Measurements from ENCODE around the gene MORN3.
A peak's percentile ranks its signal among the peaks of the same experiment; 100 is the strongest.
"Not testable (repeated sequence)": the region's sequence is repeated elsewhere in the genome, so short reads cannot be mapped to it uniquely, and the experiment has no call there.

MORN3 gene

DNA sequence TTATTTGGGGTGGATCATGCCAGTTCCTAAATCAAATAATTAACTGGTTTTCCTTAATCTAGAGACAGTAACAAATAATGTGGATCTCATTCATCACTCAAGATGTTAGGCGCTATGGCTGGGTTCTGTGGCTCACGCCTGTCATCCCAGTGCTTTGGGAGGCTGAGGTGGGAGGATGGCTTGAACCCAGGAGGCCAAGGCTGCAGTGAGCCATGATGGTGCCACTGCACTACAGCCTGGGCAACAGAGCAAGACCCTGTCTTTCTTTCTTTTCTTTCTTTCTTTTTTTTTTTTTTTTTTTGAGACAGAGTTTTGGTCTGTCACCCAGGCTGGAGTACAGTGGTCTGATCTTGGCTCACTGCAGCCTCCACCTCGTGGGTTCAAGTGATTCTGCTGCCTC is 23.3 kb upstream of the MORN3 start:
- not testable (repeated sequence) for DNase-seq (ENCODE audit: low read depth)

DNA sequence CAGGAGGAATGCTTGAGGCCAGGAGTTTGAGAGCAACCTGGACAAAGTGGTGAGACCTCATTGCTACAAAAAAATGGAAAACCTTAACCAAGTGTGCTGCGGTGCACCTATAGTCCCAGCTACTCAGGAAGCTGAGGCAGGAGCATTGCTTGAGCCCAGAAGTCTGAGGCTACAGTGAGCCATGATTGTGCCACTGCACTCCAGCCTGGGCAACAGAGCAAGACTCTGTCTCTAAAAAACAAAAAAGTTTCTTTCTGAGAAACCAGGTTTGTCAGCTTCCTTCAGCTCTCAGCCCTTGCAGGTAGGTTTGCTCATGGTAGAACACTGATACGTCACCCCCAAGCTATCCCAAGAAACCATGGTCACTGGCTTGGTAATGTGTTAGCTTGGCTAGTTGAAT is 20.0 kb upstream of the MORN3 start:
- no peak for DNase-seq (ENCODE audit: low read depth)

DNA sequence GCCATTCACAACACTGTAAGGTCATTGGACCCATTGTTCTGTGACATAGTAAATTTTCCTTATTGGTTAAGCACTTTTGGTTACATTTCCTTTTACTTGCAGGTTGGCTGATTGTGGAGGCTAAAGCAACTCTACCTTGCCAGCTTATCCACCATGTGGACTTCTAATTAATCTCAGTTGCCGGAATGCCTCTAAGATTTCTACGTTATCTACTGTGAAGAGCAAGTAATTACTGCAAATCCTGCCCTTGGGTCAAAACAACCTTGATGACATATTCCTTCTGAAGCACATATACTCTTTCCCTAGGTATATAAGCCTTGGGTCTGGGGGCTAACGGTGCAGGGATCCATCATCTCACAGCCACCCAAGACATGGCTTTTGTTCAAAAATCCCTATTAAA is 19.5 kb upstream of the MORN3 start:
- DNase-seq (ENCODE audit: low read depth) = no peak

DNA sequence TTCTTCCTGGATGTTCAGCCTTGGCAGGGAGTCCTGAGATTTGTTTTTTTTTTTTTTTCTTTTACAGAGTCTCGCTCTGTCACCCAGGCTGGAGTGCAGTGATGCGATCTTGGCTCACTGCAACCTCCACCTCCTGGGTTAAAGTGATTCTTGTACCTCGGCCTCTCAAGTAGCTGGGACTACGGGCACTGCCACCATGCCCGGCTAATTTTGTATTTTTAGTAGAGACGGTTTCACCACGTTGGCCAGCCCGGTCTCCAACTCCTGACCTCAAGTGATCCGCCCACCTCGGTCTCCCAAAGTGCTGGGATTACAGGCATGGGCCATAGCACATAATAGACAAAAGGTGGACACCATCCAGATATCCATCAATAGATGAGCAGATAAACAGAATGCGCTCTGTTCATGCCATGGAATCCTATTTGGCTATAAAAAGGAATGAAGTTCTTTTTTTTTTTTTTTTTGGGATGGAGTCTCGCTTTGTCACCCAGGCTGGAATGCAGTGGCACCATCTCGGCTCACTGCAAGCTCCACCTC is 10.3 kb upstream of the MORN3 start:
- DNase-seq (ENCODE audit: low read depth) = not testable (repeated sequence)

DNA sequence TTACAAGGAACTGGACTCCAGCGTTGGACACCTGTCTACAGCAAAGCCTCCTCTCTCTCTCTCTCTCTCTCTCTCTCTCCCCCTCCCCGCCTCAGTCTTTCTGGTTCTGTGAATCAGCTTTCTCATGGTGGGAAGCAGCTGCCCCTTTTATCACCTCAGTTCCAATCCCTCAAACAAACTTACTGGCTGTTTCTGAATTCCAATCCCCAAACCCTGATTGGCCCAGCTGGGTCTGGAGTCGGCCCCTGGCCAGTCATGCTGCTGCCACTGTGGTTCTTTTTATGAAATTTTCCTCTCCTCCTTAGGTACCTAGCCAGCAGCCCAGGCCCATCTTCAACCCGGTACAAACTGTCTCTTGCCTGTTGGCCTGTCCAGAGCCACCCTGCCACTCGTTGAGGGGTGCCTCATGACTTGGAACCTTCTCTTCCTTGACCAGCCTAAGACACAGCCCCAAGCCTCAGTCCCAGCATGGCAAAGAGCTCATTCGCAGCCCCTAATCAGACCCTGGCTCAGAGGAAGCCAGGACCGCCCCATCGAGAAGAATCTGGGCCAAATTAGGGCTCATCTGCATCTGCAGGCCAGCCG is 9.4 kb upstream of the MORN3 start:
- no peak for DNase-seq (ENCODE audit: low read depth)

DNA sequence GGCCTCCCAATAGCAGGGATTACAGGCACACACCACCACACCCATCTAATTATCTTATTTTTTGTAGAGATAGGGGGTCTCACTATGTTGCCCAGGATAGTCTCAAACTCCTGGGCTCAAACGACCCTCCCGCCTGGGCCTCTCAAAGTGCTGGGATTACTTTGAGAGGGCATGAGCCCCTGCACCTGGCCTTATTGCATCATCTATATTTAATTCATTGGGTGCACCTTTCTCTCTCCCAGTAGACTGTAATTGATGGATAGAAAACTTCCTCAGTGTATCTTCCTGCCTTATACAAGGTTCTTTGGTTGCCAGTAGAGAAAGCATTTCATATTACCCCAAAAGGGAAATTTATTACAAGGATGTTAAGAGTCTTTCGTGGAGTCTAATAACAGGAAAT is 8.9 kb upstream of the MORN3 start:
- no peak for DNase-seq (ENCODE audit: low read depth)

DNA sequence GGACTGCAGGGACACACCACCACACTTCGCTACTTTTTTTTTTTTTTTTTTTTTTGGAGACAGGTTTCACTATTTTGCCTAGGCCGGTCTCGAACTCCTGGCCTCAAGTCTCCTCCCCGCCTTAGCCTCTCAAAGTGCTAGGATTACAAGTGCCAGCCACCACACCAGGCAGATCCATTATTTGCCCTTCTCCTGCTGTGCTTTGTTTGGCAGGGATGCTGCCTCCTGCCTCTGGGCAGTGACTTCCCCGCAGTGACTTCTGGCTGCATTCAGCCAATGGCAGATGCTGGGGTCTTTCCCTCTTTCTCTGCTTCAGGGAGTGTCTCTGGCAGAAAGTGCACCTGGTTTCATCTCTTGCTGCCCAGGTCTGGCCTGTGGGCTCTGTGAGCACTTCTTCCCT is 6.7 kb upstream of the MORN3 start:
- no peak for DNase-seq (ENCODE audit: low read depth)

DNA sequence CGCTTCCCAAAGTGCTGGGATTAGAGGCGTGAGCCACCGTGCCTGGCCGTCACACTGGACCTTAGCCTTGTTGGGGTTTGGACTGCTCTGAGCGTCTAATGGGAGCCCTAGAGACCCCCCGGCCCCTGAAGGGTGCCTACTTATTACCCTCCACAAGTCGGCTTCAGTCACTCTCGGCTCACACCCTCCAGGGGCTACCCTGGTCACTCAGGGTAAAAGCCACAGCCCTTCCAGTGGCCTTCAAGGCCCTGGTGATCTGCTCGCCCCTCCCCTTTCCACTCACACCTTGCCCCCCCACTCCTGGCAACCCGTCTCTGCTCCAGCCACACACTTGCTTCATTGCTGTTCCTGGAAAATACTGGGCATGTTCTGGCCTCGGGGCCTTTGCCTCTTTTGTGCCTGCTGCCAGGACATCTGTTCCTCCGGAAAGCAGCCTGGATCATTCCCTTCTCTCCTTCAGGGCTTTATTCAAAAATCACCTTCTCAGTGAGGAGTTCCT is 3.6 kb upstream of the MORN3 start:
- DNase-seq (ENCODE audit: low read depth) = no peak

DNA sequence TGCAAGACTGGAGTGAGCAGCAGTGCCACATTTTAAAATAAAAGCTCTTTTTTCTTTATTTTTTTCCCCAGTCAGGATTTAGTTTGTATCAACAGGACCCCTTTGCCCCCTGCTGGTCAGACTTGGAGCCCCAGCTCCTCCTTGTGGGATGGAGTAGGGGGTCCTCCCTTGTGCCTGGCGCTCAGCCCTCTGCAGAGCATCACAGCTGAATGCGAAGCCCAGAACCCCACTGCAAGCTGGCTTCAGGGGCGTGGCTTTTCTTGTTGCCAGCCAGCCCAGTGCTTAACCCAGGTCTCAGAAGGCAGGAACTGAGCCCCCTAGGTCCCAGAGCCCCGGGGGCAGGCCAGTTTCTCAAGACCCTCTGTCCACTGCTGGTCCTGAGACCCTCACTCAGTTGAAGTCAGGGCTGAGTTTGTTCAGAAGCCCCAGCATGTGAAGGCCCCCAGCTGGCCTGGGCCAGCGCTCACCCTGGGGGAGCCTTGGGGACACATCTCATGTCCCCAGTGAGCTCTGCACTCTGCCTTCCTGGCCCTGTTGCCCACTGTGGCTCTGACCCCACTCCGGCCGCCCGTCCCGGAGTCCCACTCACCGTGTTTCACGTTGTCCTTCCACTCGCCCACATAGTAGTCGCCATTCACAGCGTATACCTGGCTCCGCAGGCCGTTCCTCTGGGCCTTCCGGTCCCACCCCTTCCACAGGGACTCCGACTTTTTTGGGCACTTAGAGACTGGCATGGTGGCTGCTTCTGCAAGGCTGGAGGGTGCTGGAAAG is 519 bp downstream of the MORN3 start:
- DNase-seq (ENCODE audit: low read depth) = peak; percentile 25

DNA sequence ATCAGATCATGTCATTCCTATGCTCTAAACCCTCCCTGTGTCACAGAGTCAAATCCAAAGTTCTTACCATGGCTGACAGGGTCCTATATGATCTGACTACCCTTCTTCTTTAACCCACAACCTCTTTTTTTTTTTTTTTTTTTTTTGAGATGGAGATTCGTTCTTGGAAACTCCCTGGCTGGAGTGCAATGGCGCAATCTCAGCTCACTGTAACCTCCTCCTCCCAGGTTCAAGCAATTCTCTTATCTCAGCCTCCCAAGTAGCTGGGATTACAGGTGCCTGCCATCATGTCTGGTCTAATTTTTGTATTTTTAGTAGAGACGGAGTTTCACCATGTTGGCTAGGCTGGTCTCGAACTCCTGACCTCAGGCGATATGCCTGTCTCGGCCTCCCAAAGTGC is 2.6 kb downstream of the MORN3 start:
- DNase-seq (ENCODE audit: low read depth) = peak; percentile 12

DNA sequence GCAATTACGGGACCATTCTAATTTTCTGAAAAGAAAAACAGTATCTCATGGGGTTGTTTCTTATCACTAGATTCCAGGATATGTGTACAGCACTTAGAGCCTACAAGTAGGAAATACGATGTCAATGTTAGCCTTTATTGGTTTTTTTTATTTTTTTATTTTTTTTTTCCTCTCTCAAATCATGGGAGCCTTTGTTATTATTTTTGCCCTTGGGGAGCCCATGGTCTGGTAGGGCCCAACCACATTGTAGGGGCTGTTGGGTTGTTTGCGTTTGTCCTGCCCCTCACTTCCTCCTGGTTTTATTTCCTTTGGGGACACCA is 5.9 kb downstream of the MORN3 start:
- DNase-seq (ENCODE audit: low read depth) = no peak

DNA sequence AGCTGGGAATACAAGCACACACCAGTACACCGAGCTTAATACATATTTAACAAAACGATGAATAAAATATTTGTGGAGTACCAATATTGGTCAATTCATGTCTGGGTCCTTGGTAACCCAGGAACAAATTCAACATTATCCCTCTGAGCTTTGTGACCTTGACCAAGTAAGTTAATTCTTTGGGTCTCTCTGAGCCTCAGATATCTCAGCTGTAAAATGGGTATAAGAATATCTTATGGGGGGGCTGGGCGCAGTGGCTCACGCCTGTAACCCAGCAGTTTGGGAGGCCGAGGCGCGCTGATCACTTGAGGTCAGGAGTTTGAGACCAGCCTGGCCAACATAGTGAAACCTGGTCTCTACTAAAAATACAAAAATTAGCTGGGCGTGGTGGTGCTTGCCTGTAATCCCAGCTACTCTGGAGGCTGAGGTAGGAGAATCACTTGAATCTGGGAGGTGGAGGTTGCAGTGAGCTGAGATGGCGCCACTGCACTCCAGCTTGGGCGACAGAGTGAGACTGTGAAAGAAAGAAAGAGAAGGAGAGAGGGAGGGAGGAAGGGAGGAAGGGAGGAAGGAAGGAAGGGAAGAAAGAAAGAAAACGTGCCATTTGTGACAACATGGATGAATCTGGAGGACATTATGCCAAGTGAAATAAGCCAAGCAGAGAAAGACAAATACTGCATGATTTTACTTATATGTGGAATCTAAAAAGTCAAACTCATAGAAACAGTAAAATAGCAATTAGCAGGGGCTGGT is 7.9 kb downstream of the MORN3 start:
- not testable (repeated sequence) for DNase-seq (ENCODE audit: low read depth)

DNA sequence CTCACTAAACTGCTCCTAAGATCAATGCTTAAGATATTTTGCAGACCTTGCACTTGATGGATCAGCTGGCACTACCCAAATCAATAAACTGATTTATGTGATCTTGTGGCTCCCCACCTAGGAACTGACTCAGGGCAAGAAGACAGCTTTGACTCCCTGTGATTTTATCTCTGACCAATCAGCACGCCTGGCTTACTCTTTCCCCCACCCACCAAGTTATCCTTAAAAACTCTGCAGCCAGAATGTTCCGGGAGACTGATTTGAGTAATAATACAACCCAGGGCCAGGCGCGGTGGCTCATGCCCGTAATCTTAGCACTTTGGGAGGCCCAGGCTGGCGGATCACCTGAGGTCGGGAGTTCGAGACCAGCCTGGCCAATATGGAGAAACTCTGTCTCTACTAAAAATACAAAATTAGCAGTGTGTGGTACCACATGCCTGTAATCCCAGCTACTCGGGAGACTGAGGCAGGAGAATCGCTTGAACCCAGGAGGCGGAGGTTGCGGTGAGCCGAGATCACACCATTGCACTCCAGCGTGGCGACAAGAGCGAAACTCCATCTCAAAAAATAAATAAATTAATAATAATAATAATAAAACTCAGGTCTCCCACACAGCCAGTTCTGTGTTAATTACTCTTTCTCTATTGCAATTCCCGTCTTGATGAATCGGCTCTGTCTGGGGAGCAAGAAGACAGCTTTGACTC is 12.0 kb downstream of the MORN3 start:
- DNase-seq (ENCODE audit: low read depth) = peak; percentile 62

DNA sequence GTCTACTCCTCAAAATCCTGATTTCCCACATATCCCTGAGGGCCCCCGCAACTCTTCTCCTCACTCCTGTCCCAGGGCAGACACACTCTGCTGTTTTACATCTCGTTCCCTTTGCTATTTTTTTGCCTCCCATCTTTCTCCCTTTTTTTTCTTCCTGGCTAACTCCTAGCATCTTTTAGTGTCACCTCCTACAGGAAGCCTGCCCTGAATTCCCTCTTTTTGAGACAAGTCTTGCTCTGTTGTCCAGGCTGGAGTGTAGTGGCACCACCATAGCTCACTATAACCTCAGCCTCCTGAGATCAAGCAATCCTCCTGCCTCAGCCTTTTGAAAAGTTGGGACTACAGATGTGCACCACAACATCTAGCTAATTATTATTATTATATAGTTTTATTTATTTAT is 13.3 kb downstream of the MORN3 start:
- no peak for DNase-seq (ENCODE audit: low read depth)

DNA sequence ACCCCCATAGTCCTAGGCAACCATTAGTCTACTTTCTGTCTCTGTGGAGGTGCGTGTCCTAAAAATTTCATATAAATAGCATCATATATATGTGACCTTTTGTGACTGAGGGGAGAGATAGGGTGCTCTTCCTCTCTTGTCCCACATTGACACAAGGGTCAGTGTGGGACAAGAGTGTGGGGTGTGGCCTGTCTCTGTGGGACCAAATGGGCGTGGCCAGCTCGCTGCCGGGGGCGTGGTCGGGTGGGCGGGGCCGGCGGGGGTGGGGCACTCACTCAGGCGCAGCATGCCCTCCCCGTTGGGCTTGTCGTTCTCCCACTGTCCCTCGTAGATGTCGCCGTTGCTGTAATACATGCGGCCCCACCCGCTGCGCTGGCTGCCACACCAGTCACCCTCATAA is 15.5 kb downstream of the MORN3 start:
- DNase-seq (ENCODE audit: low read depth) = no peak

DNA sequence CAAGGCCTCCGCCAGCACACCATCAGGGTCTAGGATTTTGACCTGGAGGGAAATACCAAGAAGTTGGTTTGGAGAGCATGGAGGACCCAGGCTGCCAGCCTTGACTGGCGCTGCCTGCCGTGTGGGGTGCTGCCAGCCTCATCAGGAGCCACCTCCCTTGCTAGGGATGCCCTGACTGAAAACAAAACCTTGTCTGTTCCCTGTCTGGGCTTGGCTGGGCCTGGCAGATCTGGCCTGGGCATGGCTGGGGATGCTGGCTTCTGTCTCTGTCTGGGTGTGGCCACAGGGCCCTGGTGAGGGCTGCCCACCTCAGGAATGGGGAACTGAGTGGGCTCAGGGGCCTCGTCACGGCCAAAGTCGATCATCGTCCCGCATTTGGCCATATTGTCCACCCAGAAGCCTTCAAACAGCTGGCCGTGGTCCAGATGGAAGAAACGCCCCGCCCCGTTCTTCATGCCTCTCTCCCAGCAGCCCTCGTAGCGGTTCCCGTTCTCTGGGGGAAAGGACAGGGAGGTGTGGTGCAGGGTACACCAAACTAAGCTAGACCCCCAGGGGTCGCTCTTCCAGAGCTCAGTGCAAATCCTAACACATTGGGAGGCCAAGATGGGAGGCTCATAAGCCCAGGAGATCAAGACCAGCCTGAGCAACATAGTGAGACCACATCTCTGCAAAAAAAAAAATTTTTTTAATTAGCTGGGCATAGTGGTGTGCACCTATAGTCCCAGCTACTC is 16.5 kb downstream of the MORN3 start:
- DNase-seq (ENCODE audit: low read depth) = no peak

DNA sequence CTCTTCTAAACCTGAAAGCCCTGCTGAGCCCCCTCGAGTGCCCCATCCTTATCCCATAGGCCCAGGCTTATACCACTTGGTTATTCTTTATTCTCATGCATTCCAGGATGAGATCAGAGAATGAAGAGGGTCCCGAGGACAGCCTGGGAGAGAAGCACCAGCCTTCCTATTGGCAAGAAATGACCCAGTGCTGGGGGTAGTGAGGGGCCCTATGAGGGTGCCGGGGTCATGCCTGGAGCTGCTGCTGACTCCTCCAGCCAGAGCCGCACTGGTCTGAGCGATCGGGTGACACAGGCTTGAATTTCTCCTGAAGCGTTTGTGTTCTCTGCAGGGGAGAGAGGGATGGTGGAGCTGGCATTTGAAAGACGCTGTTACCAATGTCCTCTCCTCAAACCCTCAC is 18.1 kb downstream of the MORN3 start:
- no peak for DNase-seq (ENCODE audit: low read depth)

DNA sequence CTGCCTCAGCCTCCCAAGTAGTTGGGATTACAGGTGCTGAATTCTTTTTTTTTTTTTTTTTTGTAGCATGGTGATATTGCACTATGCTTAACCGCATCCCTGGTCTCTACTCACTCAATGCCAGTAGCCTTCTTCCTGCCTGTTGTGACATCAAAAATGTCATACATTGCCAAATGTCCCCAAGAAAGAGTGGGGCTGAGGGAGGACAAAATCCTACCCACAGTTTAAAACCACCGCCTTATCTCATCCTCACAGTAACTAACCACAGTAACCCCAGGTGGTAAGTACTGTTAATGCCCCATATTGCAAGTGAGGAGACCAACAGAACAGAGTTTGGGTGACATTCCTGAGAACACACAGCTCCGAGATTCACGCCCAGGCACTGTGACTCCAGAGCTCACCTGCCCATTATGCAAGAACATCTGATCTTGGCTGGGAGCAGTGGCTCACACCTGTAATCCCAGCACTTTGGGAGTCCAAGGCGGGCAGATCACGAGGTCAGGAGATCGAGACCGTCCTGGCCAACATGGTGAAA is 19.6 kb downstream of the MORN3 start:
- no peak for DNase-seq (ENCODE audit: low read depth)

DNA sequence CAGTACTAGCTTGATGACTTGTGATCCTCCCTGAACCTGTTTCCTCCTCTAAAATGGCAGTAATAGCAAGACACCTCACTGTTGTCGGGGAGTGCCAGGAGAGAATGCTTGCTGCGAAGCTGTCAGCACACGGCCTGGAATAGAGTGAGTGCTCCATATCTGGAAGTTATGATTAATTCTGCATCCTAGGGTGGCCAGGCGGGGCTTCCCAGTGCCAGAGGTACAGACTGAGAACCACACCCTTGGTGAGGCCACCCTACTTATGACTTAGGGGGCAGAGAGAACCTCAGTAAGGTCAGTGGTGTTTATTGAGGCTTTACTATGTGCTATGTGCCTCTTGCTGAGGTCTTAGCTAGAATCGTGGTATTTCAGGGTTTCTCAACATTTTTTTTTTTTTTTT is 20.1 kb downstream of the MORN3 start:
- no peak for DNase-seq (ENCODE audit: low read depth)

DNA sequence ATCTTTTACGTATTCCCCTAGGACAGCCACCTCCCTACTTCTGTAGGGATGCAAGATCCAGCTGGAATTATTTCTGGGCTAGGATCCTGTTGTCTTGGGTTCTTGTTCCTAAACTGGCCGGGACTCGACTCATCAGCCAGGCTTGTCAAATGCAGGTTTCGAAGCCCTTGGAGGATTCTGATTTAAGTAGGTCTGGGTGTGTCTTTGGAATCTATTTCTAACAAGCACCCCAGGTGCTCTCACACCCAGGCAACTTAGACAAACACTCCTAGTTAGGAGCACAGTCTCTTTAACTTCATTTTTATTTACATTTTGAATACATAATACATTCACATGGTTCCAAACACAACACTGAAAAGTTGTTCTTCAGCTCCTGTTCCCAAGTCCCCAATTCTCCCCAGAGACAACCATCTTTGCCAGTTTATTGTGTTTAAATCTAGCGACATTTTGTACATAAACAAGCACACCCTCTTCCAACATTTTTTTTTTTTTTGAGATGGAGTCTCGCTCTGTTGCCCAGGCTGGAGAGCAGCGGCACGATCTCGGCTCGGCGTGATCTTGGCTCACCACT is 20.9 kb downstream of the MORN3 start:
- no peak for DNase-seq (ENCODE audit: low read depth)

DNA sequence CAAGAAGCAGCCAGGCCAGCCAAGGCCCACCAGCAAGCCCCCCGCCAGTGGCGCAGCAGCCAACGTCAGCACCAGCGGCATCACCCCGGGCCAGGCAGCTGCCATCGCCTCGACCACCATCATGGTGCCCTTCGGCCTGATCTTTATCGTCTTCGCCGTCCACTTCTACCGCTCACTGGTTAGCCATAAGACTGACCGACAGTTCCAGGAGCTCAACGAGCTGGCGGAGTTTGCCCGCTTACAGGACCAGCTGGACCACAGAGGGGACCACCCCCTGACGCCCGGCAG is 28.2 kb downstream of the MORN3 start:
- no peak for DNase-seq (ENCODE audit: low read depth)

All from amniotic epithelial cell (primary cell).